ENCODE results near the gene DKC1. TPM values are rescaled to one million over a fixed set of nuclear protein-coding genes. Genes with fewer than 3 reads are reported as not detected.
"Not testable (repeated sequence)": the region's sequence is repeated elsewhere in the genome, so short reads cannot be mapped to it uniquely, and the experiment has no call there.

DKC1 gene
- total RNA-seq, 1 donor from 2014 or later: 32.3 TPM

- no peaks in the 10 kb centered on the region for H3K36me3 ChIP-seq (ENCODE audit: control insufficient read depth, insufficient read depth, low read length)
- no peak for TF ChIP-seq CTCF (IDR thresholded peaks at IDR 0.05; ENCODE audit: insufficient read depth, low read length, poor library complexity, severe bottlenecking)
- no peak for DNase-seq (ENCODE audit: low read depth)
Observed at GRCh38 chrX:154812341-154813101, 49.9 kb downstream of the DKC1 start.

GRCh38 chrX:154813801-154814200, 51.1 kb downstream of the DKC1 start:
- Histone ChIP-seq H3K27me3 (ENCODE audit: control insufficient read depth, insufficient read depth, low read length) (no peaks in the 10 kb centered on the region), H3K36me3 (ENCODE audit: control insufficient read depth, insufficient read depth, low read length) (no peaks in the 10 kb centered on the region), H3K4me3 (ENCODE audit: low read depth, low read length) (no peak overlapping the region)
- TF ChIP-seq CTCF (IDR thresholded peaks at IDR 0.05; ENCODE audit: insufficient read depth, low read length, poor library complexity, severe bottlenecking): no peak
- DNase-seq (ENCODE audit: low read depth): no peak

More at GRCh38 chrX:154812341-154813101, 49.9 kb downstream of the DKC1 start:
- no peaks in the 10 kb centered on the region for H3K27me3 ChIP-seq (ENCODE audit: control insufficient read depth, insufficient read depth, low read length)
- no peak overlapping the region for H3K4me3 ChIP-seq (ENCODE audit: low read depth, low read length)

GRCh38 chrX:154815274-154815818, 52.7 kb downstream of the DKC1 start:
- Histone ChIP-seq H3K27me3 (ENCODE audit: control insufficient read depth, insufficient read depth, low read length) (no peaks in the 10 kb centered on the region), H3K36me3 (ENCODE audit: control insufficient read depth, insufficient read depth, low read length) (no peaks in the 10 kb centered on the region), H3K4me3 (ENCODE audit: low read depth, low read length) (no peak overlapping the region)
- DNase-seq (ENCODE audit: low read depth): no peak
- no peak for TF ChIP-seq CTCF (IDR thresholded peaks at IDR 0.05; ENCODE audit: insufficient read depth, low read length, poor library complexity, severe bottlenecking)

- not testable (repeated sequence) for H3K4me3 ChIP-seq (ENCODE audit: low read depth, low read length); H3K27me3 ChIP-seq (ENCODE audit: control insufficient read depth, insufficient read depth, low read length); H3K36me3 ChIP-seq (ENCODE audit: control insufficient read depth, insufficient read depth, low read length); DNase-seq (ENCODE audit: low read depth)
Observed at GRCh38 chrX:154816326-154816898, 53.7 kb downstream of the DKC1 start.

- not testable (repeated sequence) for H3K36me3 ChIP-seq (ENCODE audit: control insufficient read depth, insufficient read depth, low read length); DNase-seq (ENCODE audit: low read depth); H3K27me3 ChIP-seq (ENCODE audit: control insufficient read depth, insufficient read depth, low read length)
Observed at GRCh38 chrX:154817048-154817618, 54.5 kb downstream of the DKC1 start.

GRCh38 chrX:154818916-154819770, 56.5 kb downstream of the DKC1 start:
- TF ChIP-seq CTCF (IDR thresholded peaks at IDR 0.05; ENCODE audit: insufficient read depth, low read length, poor library complexity, severe bottlenecking): no peak
- no peaks in the 10 kb centered on the region for H3K27me3 ChIP-seq (ENCODE audit: control insufficient read depth, insufficient read depth, low read length)
- no peak overlapping the region for H3K4me3 ChIP-seq (ENCODE audit: low read depth, low read length)
- no peak for DNase-seq (ENCODE audit: low read depth)
- H3K36me3 ChIP-seq (ENCODE audit: control insufficient read depth, insufficient read depth, low read length): no peaks in the 10 kb centered on the region

More at GRCh38 chrX:154817048-154817618, 54.5 kb downstream of the DKC1 start:
- H3K4me3 ChIP-seq (ENCODE audit: low read depth, low read length): not testable (repeated sequence)
